GM12872 (cell line): ENCODE data around the gene STYXL1.
A peak's percentile ranks its signal among the peaks of the same experiment; 100 is the strongest.

Experiments
- CTCF ChIP-seq: IDR thresholded peaks from 3 replicates; pipeline ENCODE4 v1.5.1; 2011; ENCODE audit warnings: low read depth, mild to moderate bottlenecking, low read length, moderate library complexity; ENCODE audit not compliant: insufficient read depth

STYXL1 gene

DNA sequence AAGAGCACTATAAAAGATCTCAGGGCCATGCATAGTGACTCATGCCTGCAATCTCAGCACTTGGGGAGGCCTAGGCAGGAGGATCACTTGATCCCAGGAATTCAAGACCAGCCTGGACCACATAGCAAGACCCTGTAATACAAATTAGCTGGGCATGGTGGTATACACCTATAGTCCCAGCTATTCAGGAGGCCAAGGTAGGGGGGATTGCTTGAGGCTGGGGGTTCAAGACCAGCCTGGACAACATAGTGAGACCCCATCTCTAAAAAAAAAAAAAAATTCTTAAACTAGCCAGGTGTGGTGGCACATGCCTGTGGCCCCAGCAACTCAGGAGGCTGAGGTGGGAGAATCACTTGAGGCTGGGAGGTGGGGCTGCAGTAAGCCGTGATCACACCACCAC, 15.8 kb downstream of the STYXL1 start:
- TF ChIP-seq CTCF: no peak

DNA sequence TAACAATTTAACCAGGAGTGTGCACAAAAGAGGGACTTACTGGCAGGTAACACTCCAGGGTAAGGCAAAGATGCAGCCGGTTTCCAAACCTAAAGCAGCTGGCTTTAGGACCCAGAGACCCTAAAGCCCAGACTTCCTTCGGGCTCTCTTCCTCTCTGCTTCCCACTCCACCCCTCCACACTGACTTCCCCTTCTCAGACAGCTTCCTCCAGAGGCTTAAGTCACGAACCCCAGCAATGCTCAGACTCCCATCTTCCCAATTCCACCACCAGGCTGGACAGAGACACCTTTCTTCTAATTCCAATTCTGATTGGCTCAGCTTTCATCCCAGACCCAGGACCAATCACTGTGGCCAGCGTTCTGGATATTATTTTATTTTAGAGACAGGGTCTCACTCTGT, 24.8 kb downstream of the STYXL1 start:
- TF ChIP-seq CTCF: no peak

- TF ChIP-seq CTCF: no peak
Measured at GRCh38 chr7:76022026-76022780, 25.6 kb downstream of the STYXL1 start.

DNA sequence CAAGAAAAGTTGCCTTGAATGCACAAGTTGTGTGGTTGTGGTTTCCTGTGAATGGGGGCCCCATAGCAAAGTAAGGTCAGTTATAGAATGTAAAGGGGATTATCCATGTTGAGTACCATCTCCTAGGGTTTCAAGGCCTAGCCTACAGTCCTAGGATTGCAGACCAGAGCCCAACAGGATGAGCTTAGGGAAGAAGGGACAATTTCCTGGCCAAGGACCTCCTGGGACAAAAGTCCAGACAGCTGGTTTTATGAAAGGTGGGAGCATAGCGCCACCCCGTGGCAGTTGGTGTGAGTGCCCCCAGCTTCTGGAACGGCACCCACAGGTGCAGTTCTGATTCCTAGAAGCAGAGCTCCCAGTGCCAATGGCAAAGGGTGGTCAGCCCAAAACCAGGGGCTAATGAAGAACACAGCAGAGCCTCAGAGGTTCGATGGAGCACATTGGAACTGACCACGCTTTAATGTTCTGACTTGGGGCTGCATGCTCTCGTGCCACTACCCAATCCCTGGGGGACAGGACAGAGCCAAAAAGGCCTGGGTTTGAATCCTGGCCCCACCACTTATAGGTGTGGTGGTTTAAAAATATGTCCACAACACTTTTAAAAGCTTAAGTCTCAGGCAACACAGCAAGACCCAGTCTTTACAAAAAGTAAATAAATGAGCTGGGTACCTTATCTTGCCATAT, 27.6 kb downstream of the STYXL1 start:
- peak; percentile 92 for TF ChIP-seq CTCF

DNA sequence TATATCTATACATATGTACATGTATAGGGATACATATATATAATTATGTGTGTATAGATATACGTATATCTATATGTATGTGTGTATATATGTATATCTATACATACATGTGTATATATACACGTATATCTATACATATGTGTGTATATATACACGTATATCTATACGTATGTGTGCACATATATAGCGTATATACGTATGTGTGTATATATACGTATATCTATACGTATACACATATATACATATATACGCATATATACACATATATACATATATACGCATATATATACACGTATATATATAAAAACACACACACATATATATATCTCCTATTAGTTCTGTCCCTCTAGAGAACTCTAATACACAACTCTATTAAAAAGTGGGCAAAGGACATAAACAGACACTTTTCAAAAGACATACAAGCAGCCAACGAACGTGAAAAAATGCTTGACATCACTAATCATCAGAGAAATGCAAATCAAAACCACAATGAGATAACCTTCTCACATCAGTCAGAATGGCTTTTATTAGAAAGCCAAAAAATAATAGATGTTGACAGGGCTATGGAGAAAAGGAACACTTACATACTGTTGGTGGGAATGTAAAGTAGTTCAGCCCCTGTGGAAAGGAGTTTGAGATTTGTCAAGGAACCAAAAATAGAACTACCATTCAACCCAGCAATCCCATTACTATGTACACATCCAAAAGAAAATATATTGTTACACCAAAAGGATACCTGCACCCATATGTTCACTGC, 31.4 kb downstream of the STYXL1 start:
- TF ChIP-seq CTCF: no peak

DNA sequence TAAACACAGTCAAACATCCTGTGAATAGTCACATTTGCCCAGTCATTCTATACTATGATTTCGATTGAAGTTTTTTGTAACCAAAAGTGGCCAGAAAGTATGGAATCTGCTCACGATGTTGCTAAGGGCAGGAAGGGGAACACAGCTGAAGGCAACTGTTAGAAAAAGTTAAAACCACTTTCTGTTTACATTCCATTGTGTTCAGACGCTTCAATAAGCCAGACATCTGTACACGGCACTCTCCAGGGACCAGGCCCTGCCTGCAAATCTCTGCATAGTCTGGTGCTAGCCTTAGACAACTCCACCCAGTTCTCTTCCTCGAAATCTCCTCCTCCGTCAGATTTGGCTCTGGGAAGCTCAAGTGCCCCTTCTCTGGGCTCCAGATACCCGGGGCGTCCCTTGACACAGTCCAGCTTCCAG, 36.3 kb downstream of the STYXL1 start:
- TF ChIP-seq CTCF: no peak
